HG02571 (cell line): Measurements from ENCODE around the gene ARMC5.

Experiments used
- ATAC-seq: cut with Tn5 transposase; IDR thresholded peaks from one replicate; pipeline ENCODE4 v1.9.1; 2021; ENCODE audit warnings: mild to moderate bottlenecking, moderate library complexity; ENCODE audit not compliant: unreplicated experiment

The ARMC5 gene

DNA sequence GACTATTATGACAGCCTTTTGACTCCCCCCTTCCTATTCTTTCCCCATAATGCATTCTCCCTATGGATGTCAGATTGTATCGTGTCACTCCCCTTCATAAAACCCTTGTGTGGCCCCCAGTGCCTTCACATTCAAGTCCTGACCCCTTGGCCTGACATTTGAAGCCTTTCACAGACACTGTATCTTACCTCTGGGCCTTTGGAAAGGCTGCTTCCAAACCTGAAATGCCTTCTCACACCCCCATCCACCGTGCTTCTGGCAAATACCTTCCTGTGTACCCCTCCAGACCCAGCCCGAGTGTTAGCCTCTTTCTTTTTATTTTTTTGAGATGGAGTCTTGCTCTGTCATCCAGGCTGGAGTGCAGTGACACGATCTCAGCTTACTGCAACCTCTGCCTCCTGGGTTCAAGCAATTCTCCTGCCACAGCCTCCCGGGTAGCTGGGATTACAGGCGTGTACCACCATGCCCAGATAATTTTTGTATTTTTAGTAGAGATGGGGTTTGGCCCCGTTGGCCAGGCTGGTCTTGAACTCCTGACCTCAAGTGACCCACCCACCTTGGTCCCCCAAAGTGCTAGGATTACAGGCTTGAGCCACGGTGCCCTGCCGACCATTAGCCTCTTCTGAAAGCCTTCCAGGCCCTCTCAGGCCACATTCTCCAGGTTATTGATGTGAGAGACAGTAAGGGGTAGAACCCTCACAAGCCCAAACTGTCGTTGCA is 2.1 kb downstream of the ARMC5 start:
- ATAC-seq: no peak

- no peak for ATAC-seq
Measured at GRCh38 chr16:31461921-31462804, 2.9 kb downstream of the ARMC5 start.

DNA sequence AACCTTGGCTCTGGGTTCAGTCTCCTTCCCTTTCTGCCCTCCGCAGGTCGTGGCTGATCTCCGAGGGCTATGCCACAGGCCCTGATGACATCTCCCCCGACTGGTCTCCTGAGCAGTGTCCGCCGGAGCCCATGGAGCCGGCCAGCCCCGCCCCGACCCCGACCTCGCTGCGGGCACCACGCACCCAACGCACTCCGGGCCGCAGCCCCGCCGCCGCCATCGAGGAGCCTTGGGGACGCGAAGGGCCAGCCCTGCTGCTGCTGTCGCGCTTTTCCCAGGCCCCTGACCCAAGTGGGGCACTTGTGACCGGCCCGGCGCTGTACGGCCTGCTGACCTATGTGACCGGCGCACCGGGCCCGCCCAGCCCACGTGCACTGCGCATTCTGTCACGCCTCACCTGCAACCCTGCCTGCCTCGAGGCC is 5.1 kb downstream of the ARMC5 start:
- no peak for ATAC-seq

- no peak for ATAC-seq
Measured at GRCh38 chr16:31464781-31465260, 5.5 kb downstream of the ARMC5 start.

GRCh38 chr16:31465788-31466370 is 6.6 kb downstream of the ARMC5 start:
- no peak for ATAC-seq

- ATAC-seq: no peak
Measured at GRCh38 chr16:31466381-31466841, 7.1 kb downstream of the ARMC5 start.

DNA sequence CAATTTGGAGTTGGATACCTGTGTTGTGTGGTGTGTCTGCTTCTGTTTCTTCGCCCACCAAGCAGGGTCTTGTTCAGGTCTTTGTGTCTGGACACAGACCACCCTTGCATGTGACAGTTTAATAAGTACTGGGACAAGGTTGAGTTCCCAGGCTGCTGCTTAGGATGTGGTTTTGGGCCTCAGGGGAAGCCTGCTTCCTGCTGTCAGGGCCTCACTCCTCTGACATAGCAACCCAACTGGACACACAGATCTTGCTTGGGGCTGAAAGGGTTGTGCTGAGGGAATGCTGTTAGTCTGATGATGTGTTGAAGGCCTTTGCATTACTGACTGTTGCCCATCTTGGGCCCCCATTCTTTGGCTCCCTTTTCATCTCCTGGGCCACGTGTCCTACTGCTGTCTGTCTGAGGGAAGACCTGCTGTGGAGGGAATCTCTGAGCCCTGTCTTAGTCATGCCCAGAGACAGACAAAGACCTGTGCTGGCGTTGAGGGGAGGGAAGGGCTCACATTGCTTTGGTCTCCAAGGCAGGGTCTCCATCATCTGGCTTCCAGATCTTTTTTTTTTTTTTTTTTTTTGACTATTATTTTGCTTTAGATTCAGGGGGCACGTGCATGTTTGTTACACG is 8.0 kb downstream of the ARMC5 start:
- ATAC-seq: no peak

- no peak for ATAC-seq
Measured at GRCh38 chr16:31467858-31468257, 8.6 kb downstream of the ARMC5 start.

- no peak for ATAC-seq
Measured at GRCh38 chr16:31470615-31471014, 11.3 kb downstream of the ARMC5 start.

DNA sequence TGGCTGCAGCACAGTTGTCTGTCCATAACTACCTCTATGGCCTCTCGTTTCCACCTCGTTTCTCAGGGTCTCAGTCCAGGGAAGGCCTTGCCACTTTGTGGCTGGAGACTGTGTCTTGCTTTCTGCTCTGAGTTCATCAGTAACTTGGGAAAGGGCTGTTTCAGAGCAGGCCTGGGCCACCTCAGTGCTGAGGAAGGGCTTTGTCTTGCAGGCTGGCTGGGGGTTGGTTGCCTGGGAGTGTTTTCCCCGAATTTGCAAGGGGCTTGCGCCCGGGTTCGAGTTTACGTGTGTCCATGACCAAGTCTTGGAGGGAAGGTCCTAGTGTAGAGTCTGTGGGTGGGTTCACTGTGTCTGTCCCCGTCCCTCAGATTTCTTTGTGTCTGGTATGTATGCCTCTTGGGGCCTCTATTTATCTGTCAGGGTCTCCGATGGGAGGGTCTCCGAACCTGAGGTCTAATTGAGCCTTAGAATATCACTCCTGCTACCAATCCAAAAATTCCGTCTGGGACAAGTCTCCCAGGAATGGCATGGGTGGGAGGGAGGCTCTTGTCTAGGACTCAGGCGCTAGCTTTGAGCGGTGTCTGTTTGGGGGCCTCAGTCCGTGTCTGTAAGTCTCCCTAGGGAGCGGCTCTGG is 12.1 kb downstream of the ARMC5 start:
- ATAC-seq: no peak

DNA sequence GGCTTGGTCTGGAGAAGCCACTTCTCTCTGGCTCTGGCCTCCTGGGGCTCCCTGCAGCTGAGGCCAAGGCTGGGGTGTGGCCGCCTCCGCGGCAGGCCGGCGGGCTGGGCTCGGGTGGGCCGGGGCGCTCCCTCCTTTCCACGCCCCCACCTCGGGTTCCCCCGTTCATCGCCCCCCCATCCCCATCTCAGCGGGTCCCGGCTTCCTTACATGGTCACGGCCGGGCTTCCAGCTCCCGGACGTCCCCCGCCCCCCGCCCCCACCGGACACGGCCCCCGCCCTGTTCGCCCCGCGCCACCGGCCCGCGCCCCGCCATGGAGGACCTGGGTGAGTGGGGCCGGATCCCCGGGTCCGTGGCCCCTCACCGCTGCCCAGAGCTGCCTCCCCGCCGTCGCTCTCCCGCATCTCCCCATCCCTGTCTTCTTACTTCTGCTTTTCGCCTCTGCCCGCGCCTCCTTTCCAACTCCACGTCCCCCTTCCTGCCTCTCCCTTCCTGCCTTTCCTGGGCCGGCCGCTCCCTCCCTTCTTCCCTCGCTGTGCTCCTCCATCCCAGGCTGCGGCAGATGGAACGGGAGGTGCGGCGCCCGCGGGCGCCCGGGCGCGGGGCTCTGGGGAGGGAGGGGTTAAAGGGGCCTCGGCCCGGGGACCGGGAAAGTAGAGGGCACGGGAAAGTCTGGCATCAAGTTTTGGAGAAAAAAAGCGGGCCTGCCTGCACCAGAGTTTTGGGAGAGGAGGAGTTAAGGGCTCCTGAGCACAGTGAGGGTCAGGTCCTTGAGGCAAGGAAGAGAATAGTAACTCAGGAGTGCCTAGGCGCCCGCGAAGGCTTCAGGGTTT is 12.8 kb downstream of the ARMC5 start, which contains the start of gene TGFB1I1:
Gene TGFB1I1 (plus strand): TSS at position 278 of the 834 bp plus-strand sequence. CDS start 37 bp downstream, at position 315.
- ATAC-seq: no peak

DNA sequence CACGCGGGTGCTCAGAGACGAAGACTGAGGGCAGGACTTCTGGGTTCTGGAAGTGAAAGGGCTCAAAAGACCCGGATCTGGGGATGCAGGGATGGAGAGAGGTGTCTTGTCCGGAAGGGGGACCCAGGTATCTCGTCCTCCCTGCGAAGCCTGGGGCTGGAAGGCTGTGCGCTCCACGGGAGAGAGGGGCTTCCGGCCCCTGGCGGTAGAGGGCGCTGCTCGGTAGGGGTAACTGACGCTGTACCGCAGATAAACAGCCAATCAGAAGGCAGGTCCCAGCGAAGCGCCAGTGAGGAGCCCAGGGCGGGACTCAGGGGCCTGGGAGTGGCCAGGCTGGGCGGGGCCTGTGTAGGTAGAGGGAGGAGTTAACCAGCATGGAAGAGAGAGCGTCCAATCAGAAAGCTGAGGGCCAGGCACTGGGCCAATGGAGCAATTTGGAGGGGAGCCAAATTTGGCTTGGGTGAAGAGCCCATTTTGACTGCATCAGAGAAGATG is 13.5 kb downstream of the ARMC5 start:
- no peak for ATAC-seq

GRCh38 chr16:31473264-31473984 is 14.1 kb downstream of the ARMC5 start:
- no peak for ATAC-seq

DNA sequence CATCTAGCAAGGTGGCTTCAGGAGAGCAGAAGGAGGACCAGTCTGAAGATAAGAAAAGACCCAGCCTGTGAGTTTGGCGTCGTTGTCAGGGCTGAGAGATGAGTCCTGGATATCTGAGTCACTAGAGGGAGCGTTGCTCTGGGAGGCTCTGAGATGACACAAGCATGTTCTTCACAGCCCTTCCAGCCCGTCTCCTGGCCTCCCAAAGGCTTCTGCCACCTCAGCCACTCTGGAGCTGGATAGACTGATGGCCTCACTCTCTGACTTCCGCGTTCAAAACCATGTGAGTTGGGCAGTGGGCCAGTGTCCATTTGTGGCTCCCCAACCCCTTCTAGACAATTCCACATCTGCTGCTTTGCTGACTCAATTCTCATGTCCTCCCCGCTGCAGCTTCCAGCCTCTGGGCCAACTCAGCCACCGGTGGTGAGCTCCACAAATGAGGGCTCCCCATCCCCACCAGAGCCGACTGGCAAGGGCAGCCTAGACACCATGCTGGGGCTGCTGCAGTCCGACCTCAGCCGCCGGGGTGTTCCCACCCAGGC is 14.9 kb downstream of the ARMC5 start:
- ATAC-seq: no peak

- ATAC-seq: no peak
Measured at GRCh38 chr16:31474773-31475738, 15.8 kb downstream of the ARMC5 start.

- ATAC-seq: no peak
Measured at GRCh38 chr16:31475946-31476302, 16.6 kb downstream of the ARMC5 start.
